Spleen (tissue), 7 donors: ENCODE results near the gene RFX2.

ENCODE experiments used
- CTCF ChIP-seq, 11 experiments: fragments of 200-600 bp in 7 of 11; fragments of 450-650 bp in 4 of 11; sonication (generic) in 4 of 11; IDR thresholded peaks in 8 of 11; conservative IDR thresholded peaks in 3 of 11; 1 replicate in 7 of 11; 2 replicates in 4 of 11; pipeline versions ENCODE4 v1.4.0 to v1.8.0; 2016 to 2021; ENCODE audit warnings: antibody characterized with exemption in 11 of 11, inconsistent platforms in 4 of 11, mild to moderate bottlenecking in 1 of 11
- POLR2A ChIP-seq, 3 donors: fragments of 450-650 bp; IDR thresholded peaks; one replicate each; pipeline ENCODE4 v1.5.1; 2017; ENCODE audit warnings: antibody characterized with exemption in 3 of 3, mild to moderate bottlenecking in 1 of 3
- POLR2AphosphoS5 ChIP-seq, 3 donors: sonication (generic); formaldehyde crosslinking; IDR thresholded peaks; one replicate each; pipeline ENCODE4 v1.5.1; 2017; ENCODE audit warnings: antibody characterized with exemption in 3 of 3
- donor health status: DM: no; HTN: no; CAD: no; lungs with moderate emphysema.
- donor health status: DM: no; HTN: no; CAD: no.
- donor health status: DM: no; HTN: no; CAD: no.

GRCh38 chr19:5993648-5994358 lies 116.5 kb downstream of the RFX2 start:
- no peak for TF ChIP-seq CTCF (IDR thresholded peaks at IDR 0.05 in 8 of 11, conservative IDR thresholded peaks at IDR 0.05 in 3 of 11)
- no peak for TF ChIP-seq POLR2A (IDR thresholded peaks at IDR 0.05)
- peak; percentile 72 to 83 (median 78) for TF ChIP-seq POLR2AphosphoS5 (IDR thresholded peaks at IDR 0.05)
